ENCODE measurements around the gene SIGLEC9.
"Not testable (repeated sequence)": the region's sequence is repeated elsewhere in the genome, so short reads cannot be mapped to it uniquely, and the experiment has no call there.

SIGLEC9 gene

GRCh38 chr19:51125421-51126075 is 842 bp downstream of the SIGLEC9 start:
- DNase-seq, result no peak

- no peak for DNase-seq
These were observed 2.3 kb downstream of the SIGLEC9 start for GRCh38 chr19:51127032-51127431.

- DNase-seq, result no peak
These were observed 3.0 kb downstream of the SIGLEC9 start for GRCh38 chr19:51127755-51128154.

DNA sequence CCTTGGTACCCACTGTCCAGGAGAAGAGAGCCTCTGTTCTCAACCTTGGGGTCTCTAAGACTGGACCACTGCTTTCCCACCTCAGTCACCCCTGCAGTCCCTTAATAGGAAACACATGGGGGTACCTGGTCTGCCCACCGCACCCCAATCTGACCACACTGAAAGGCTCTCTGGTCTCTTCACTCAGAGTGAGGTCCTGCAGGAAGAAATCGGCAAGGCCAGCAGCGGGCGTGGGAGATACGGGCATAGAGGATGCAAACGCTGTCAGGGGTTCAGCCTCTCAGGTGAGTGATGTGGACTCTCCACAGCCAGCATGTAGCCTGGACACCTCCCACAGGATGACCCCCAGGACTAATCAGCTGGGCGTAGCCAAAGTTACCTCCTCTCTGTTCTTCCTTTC is 3.5 kb downstream of the SIGLEC9 start:
- no peak for DNase-seq

GRCh38 chr19:51129716-51130115 is 5.0 kb downstream of the SIGLEC9 start:
- no peak for DNase-seq

DNA sequence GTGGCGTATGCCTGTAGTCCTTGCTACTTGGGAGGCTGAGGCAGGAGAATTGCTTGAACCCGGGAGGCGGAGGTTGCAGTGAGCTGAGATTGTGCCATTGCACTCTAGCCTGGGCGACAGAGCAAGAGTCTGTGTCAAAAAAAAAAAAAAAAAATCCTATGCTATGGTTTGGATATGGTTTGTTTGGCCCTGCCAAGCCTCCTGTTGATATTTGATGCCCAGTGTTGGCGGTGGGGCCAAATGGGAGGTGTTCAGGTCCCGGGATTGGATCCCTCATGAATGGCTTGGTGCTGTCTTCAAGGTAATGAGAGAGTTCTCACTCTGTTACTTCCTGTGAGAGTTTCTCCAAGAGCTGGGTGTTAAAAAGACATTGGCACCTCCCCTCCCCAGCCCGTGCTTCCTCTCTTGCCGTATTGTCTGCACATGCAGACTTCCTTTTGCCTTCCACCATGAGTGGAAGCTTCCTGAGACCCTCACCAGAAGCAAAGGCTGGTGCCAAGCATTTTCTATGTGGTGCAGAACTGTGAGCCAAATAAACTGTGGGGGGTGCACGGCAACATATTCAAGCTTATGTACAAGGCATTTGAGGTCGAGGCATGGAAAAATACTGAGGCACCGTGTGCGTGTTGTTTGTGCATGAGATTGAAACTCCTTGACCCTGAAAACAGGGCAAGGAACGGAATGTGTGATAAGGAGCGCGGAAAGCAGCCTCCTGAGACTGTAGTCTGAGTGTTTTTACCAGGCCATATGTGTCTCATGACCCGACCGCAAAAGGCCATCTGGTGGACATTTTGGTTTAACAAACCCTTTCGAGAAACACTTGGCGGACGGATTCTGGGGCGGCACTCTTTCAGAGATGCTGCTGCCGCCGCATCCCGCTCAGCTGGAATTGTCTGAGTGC is 7.3 kb downstream of the SIGLEC9 start:
- peak; percentile 45 for DNase-seq

DNA sequence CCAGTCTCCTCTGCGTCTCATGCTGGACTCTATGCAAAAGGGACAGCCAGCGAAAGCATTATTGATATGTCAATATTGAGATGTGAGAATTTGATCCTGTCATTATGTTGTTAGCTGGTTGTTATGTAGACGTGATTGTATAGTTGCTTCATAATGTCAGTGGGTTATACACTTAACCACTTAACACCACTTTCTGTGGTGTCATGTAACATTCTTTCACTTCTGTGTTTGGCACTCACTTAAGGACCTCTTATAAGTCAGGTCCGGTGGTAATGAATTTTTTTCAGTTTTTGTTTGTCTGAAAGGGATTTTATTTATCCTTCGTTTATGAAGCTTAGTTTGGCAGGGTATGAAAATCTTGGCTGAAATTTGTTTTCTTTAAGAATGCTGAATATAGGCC is 10.3 kb downstream of the SIGLEC9 start:
- DNase-seq, result no peak

GRCh38 chr19:51135986-51136762 is 11.5 kb downstream of the SIGLEC9 start:
- no peak for DNase-seq

- peak; percentile 20 for DNase-seq
These were observed 12.3 kb downstream of the SIGLEC9 start for GRCh38 chr19:51136851-51137551.

GRCh38 chr19:51137792-51138425 is 13.2 kb downstream of the SIGLEC9 start:
- DNase-seq, result peak; percentile 23

DNA sequence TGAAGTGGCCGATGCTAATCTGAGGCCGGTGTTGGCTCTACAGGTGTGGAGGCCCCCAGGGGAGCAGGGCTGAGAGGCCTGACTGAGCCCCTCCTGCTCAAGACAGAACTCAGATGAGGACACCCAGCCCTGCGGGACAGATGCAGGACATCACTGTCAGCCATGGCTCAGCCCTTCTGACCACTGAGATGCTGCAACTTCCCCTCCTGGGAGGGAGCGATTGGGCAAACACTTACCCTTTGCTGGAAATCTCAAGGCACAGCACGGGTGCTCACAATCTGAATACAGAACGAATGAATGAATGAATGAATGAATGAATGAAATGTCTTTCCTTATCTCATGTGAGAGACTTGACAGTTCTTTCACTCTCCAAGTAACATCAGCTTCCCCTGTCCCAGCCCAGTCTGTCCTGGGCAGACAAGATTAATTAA is 13.9 kb downstream of the SIGLEC9 start:
- no peak for DNase-seq

- no peak for DNase-seq
These were observed 14.8 kb downstream of the SIGLEC9 start for GRCh38 chr19:51139299-51140014.

DNA sequence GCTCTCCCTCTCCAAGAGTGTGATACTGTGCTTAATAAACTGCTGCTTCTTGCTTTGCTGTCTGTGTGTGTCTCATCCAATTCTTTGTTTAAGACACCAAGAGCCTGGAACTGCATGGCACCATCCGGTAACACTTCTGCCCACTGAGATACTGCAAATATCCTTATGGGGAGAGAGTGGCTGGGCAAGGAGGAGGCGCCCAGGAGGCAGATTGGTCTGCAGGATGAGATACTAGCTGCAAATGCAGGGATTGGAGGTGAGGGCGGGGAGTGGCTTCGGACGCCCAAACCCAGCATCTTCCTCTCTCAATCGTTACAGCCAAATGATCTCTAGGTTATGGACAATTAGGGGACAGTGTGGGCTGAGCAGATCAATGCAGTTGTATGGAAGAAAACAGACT is 15.7 kb downstream of the SIGLEC9 start:
- DNase-seq, result no peak

DNA sequence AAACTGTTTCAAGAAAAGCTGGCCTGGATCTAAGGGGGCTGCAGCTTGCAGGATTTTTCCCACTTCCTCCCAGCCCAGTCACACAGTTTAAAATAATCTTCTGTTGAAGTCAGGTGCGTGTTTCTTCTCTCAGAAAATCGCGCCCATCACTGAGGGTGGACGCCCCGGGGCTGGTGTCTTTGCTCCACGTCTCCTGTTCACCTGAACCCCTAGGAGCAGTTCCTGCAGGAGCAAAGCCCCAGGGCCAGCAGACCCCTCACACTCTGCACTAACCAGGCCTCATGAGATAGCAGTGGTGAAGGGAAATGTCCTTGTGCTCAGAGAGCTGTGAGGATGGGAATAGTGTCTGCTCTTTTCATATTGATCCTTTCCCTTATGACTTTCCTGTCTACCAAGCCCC is 16.5 kb downstream of the SIGLEC9 start:
- no peak for DNase-seq

- DNase-seq, result no peak
These were observed 17.4 kb downstream of the SIGLEC9 start, which contains the start of gene SIGLEC7 for GRCh38 chr19:51142119-51142518. TSS of gene SIGLEC7 (plus strand) at chr19:51142301. CDS start at chr19:51142370, 69 bp downstream.

DNA sequence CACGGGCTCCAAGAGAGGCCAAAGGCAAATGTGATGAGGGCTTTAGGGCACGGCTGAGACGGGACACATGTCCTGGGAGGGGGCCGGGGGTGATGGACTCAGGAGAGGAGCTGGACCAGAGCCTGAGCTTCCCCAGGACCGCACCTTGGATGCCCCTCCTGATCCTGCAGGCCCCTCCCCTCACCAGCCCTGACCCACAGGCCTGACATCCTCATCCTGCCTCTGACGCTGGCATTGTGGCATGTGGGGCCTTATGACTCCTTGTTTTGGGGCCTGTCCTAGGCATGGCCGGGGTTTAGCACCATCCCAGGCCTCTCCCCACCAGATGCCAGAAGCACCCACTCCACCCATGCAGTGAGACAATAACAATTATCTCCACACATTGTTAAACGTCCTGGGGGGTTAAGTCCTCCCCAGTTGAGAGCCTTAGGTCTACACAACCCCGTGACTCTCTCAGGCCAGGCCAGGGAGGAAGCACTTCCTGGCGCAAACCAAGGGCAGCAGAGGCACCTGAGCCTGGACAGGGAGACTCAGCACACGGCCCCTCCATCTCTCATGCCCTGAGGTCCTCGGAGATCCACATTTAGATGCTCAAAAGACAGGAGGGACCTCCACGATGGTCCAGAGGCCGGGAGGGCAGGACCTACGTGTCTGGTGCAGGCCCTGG is 18.2 kb downstream of the SIGLEC9 start:
- not testable (repeated sequence) for DNase-seq

DNA sequence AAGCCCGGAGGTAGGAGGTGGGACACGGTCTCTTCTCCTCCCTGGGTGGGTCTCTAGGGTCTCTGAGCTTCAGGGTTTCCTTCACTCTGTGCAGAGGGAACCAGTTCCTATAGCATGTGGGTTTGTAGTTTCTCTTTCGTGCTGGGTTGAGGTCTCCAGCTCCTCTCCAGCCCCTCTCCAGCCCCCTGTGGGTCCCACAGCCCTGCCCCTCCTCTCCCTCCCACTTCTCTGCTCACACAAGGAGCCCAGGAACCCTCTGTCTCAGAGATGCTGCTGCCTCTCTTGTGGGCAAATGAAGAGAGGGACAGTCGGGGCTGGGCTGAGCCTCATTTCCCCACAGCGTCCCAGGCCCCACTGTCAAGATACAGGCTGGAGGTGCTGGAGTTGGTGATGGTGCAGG is 18.8 kb downstream of the SIGLEC9 start:
- DNase-seq, result no peak

GRCh38 chr19:51144482-51145045 is 19.9 kb downstream of the SIGLEC9 start:
- no peak for DNase-seq

DNA sequence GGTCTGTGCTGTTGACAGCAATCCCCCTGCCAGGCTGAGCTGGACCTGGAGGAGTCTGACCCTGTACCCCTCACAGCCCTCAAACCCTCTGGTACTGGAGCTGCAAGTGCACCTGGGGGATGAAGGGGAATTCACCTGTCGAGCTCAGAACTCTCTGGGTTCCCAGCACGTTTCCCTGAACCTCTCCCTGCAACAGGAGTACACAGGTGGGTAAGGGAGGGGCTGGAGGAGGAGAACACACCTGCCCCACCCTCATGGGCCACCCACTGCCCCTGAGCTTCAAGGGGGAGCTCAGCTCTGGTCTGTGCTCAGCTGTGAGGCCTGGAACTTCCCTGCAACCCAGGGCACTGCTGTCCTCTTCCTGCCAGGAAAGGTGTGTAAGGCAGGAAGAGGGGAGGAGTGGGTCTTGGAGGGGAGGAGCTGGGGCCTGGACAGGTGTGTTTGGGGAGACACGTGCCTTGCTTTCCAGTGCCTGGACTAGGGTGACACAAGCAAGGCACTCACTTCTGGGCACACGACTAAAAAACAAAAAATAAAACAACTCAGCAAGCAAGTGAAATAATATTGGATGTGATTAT is 21.3 kb downstream of the SIGLEC9 start:
- no peak for DNase-seq

DNA sequence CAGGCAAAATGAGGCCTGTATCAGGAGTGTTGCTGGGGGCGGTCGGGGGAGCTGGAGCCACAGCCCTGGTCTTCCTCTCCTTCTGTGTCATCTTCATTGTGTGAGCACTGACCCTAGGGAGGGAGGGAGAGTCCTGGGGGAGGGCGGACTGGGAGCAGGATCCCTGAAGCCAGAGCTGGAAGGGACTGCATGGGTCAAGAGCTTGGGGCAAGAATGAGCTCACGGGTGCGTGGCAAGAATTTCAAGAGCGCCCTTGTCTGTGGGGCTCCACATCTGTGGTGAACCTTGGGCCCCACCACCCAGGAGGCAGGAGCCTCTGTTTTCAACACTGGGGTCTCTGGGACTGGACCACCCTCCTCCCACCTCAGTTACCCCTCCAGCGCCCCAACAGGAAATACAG is 22.0 kb downstream of the SIGLEC9 start:
- DNase-seq, result no peak

Data from stimulated activated CD8-positive, alpha-beta memory T cell treated with anti-CD3 and anti-CD28 coated beads, Interleukin-4, amount 100 ng/mL, for 48 hours (primary cell).